ENCODE data around the gene TEPSIN. TPM values are rescaled to one million over a fixed set of nuclear protein-coding genes. Genes with fewer than 3 reads are reported as not detected.

Gene TEPSIN
- total RNA-seq, 1 experiment from 2014 or later = 6.0 TPM

- no peak for DNase-seq (ENCODE audit: low read depth)
Measured at GRCh38 chr17:81267390-81268067, 28.7 kb upstream of the TEPSIN start.

- no peak for DNase-seq (ENCODE audit: low read depth)
Measured at GRCh38 chr17:81265576-81265975, 26.7 kb upstream of the TEPSIN start.

GRCh38 chr17:81264640-81265039 lies 25.8 kb upstream of the TEPSIN start:
- no peak for DNase-seq (ENCODE audit: low read depth)

DNA sequence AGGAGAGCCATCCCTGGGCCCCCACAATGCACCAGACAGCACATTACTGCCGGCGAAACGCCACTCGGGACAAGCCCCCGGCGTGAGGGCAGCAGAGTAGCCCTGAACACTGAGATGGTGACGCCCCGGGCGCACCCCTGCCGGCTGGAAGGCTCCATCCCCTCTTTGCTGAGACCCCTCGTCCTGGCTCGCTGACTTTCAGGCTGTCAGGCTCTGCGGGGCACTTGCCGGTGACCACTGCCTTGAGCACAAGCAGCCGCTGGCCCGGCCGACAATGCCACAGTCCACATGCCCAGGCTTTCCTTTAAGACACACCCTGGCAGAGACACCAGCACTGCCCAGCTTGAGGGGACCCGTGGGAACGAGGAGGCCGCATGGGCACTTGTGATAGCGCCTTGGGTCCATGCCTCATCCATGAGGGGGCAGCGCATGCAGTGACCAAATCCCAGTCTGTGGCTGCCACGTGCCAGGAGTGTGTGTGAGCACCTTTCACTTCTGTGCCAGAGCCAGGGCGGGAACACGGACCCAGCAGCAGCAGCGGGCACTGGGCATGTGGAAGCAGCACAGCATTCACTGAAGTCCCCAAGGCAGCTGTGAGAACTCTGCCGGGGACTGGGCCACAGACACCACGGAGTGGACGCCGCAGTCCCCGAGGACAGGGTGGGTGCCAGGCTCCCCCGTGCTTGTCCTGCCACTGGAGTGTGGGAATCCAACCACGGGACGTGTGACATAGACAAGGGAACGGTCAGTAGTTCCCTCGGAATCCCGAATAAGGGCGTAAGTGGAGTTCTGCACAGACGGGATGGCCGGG lies 24.7 kb upstream of the TEPSIN start:
- DNase-seq (ENCODE audit: low read depth) = no peak

DNA sequence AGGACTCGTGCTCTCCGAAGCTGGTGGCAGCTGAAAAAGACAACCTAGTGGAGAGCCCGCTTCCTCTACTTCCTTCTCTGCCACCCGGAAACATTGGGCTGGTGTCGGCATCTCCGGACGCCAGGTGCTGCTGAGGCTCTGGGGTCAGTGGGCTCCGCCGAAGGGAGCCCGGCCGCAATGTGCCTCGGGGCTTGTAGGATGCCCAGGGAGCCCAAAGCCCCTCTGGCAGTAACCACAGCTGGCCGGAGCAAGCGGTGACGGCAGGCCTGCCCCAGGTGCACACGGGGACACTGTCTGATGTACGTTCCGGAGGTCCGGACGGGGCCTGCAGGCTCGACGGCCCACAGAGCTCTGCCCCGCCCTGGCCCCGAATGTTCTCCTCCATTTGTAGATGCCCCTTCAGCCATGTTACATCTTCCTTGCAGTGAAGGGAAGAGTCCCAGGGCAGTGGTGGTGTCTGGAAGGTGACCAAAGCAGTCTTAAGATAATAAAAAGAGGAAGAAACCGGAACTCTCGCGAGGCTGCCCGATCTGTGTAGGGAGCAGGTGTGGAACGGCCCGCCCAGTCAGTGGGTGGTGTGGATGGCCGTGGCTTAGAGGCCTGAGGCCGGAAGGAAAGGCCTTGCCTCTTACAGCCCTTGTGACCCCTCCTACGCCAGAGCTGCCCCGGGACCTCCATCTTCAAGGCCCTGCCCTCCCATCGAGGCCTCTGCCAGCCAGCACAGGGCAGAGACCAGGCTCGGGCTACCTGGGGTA lies 22.9 kb upstream of the TEPSIN start:
- no peak for DNase-seq (ENCODE audit: low read depth)

DNA sequence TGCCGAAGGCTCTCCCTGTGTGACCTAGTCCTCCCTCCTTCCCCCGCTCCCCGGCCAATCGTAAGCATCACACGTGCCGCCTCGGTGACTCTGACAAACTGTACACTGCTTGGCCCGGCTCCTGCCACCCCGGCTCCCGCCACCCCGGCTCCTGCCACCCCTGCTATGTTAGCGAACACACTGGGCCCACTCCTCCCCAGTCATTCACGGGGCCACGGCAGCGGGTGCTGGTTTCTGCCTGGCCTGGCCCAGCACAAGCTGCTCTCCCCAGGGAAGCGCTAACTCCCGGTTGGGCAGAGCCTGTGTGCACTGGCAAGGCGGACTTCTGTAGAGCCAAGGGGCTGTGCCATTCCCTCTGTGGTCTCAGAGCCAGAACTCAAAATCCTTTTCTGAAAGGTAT lies 22.2 kb upstream of the TEPSIN start:
- DNase-seq (ENCODE audit: low read depth) = no peak

- DNase-seq (ENCODE audit: low read depth) = no peak
Measured at GRCh38 chr17:81260641-81261040, 21.8 kb upstream of the TEPSIN start.

GRCh38 chr17:81260171-81260570 lies 21.3 kb upstream of the TEPSIN start:
- DNase-seq (ENCODE audit: low read depth) = no peak

GRCh38 chr17:81259058-81259605 lies 20.3 kb upstream of the TEPSIN start:
- no peak for DNase-seq (ENCODE audit: low read depth)

GRCh38 chr17:81258292-81258691 lies 19.4 kb upstream of the TEPSIN start:
- no peak for DNase-seq (ENCODE audit: low read depth)

DNA sequence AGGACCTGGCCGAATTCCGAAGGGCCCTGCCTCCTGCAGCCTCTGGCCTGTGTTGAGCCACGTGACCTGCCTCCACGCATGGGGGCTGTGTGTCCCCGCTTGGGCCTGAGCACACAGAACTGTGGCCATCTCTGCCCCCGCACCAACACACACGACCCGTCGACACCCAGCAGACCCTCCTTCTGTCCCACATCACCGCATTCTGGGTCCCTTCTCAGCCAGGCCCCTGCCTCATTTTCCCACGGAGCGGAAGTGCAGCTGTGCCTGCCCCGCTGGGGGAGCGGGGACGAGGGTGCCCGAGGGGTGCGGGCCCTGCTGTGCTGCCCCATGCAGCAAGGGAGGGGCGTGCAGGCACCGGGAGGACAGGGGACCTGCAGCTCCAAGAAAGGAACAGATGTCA lies 18.7 kb upstream of the TEPSIN start:
- DNase-seq (ENCODE audit: low read depth) = no peak

- peak; percentile 34 for DNase-seq (ENCODE audit: low read depth)
Measured at GRCh38 chr17:81256616-81257015, 17.8 kb upstream of the TEPSIN start.

- DNase-seq (ENCODE audit: low read depth) = peak; percentile 24
Measured at GRCh38 chr17:81254955-81255717, 16.3 kb upstream of the TEPSIN start.

DNA sequence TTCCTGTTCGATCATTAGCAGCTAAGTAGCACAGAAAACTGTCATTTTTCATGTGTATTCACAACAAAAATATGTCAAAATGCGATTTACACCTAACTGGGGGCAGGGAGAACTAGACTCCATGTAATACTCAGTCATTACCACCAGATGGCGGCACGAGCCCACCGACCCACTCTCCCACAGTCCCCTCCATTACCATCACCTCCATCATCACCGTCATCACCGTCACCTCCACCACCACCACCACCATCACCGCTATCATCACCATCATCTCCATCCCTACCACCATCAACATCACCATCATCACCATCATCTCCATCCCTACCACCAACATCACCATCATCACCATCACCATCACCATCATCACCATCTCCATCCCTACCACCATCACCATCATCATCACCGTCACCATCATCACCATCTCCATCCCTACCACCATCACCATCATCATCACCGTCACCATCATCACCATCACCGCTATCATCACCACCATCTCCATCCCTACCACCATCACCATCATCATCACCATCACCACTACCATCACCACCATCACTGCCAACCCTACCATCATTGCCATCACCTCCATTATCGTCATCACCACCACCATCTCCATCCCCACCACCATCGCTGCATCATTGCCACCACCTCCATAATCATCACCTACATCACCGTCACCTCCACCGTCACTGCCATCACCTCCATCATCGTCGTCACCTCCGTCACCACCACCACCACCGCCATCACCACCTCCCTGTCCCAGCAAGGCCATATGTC lies 14.7 kb upstream of the TEPSIN start:
- DNase-seq (ENCODE audit: low read depth) = peak; percentile 28

- no peak for DNase-seq (ENCODE audit: low read depth)
Measured at GRCh38 chr17:81252987-81253329, 14.1 kb upstream of the TEPSIN start.

DNA sequence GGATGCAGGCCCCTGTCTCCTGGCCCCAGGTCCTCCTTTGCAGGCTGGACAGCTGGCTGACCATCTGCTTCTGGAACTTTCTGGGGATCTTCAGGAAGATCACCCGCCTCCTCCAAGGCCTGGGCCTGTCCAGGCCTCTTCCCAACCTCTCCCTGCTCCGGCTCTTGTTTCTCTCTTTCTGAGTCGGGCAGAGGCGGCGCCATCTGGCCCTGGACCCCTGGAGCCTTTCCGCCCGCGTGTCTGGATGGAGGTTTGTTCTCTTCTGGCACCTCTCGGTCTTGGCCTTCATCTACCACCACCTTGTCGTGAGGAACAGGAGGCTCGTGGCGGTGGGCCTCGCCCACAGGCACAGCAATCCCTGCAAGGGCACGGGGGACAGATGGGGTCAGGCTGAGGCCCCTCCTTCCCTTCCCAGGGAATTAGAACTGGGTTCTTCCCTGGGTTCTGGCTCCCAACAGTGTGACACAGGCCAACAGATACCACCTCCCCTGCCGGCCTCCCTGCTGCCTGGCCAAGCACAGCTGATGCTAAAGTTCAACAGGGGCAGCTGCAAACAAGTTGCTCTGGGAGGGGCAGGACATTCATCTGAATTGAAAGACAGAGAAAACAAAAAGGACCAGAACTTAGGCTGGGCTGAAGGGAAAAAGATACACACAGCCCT lies 13.6 kb upstream of the TEPSIN start:
- DNase-seq (ENCODE audit: low read depth) = no peak

GRCh38 chr17:81251709-81252301 lies 12.9 kb upstream of the TEPSIN start:
- no peak for DNase-seq (ENCODE audit: low read depth)

GRCh38 chr17:81251094-81251708 lies 12.3 kb upstream of the TEPSIN start:
- DNase-seq (ENCODE audit: low read depth) = no peak

DNA sequence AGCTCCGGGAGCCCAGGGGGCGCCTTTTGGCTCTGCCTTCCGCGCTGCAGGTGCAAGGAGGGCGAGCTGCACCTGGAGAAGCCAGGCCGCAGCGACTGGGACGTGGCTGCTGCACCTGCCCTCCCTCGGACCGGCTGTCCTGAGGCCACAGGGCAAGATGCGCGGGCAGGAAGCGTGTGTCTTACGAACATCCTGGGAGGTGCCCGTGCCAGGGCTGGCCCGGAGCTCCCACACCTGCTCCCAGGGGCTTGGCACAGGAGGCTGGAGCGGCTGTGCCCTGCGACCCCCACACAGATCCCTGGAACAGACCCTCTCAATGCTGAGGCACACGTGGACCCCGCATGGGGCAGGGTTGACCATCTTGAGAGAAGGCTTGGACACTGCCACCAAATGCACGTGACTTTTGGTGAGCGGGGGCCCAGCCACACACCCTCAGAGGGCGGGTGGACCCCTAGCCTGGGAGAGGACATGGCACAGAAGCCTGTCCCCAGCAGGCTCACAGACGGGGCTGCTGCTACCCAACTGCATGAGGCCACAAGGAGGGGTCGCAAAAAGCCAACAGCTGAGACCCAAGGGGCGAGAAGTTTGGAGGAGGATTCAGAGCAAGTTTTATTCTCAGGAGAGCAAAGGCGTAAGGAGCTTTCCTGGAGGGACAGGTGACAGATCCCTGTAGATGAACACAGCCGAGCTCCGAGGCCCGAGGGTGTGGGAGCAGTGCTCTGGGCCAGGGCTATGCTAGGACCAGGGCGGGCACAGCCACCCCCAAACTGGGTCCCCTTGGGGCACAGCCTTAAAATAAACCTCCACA lies 11.6 kb upstream of the TEPSIN start:
- no peak for DNase-seq (ENCODE audit: low read depth)
